NT2/D1 (cell line): ENCODE measurements around the gene NTM.

Experiments used
- SUZ12 ChIP-seq: IDR thresholded peaks from 2 replicates; pipeline ENCODE4 v1.6.1; 2011; ENCODE audit not compliant: insufficient read length, insufficient read depth; ENCODE audit errors: extremely low read depth
- YY1 ChIP-seq: IDR thresholded peaks from 2 replicates; pipeline ENCODE4 v1.6.1; 2011; ENCODE audit not compliant: insufficient read length, insufficient read depth
- ZNF274 ChIP-seq: IDR thresholded peaks from 2 replicates; pipeline ENCODE4 v1.6.1; 2011; ENCODE audit warnings: mild to moderate bottlenecking, low read depth, low read length

DNA sequence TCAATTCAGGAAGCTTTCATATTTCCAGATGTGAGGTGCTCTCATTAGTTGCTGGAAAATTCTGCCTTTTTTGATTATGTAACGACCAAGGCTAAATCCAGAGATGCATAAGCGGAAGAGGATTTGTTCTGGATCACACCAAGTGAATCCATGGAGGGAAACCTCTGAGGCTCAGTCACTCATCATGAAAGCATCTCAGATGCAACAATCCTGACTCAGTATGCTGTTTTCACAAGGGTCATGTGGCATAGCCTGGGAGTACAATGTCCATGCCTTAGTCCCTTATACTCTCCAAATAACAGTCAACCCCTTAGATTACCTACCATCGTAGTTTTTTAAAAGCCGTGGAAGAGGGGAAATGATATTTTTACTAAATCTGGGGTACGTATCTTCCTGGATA, 445.6 kb downstream of the NTM start:
- TF ChIP-seq YY1 (no peak), ZNF274 (no peak), SUZ12 (no peak)
